Iris pigment epithelial cell (primary cell): ENCODE measurements around the gene TTPAL.

Experiments
- DNase-seq: peaks from one replicate; pipeline ENCODE4 v3.0.0-alpha.2; 2011; ENCODE audit warnings: low read depth

The TTPAL gene

GRCh38 chr20:44540834-44541233 lies 65.2 kb downstream of the TTPAL start:
- DNase-seq = peak; percentile 83

GRCh38 chr20:44541992-44542391 lies 66.3 kb downstream of the TTPAL start:
- DNase-seq = peak; percentile 72

GRCh38 chr20:44542890-44543289 lies 67.2 kb downstream of the TTPAL start:
- DNase-seq = no peak

GRCh38 chr20:44543358-44543757 lies 67.7 kb downstream of the TTPAL start:
- DNase-seq = no peak
